Hepatocyte (in vitro differentiated cells): ENCODE data around the gene STAT5B. TPM values are rescaled to one million over a fixed set of nuclear protein-coding genes. Genes with fewer than 3 reads are reported as not detected.
"Not testable (repeated sequence)": the region's sequence is repeated elsewhere in the genome, so short reads cannot be mapped to it uniquely, and the experiment has no call there.

ENCODE experiments used
- DNase-seq: peaks from one replicate; pipeline ENCODE4 v3.0.0-alpha.2; 2016; ENCODE audit warnings: low spot score
- H2AFZ ChIP-seq: fragments of 200-600 bp; sonication (generic); 2 replicates; pipeline ENCODE4 v1.6.0; 2016; ENCODE audit warnings: antibody characterized with exemption, mild to moderate bottlenecking
- H3K27ac ChIP-seq: fragments of 200-600 bp; sonication (generic); 2 replicates; pipeline ENCODE4 v1.5.1; 2016; ENCODE audit warnings: mild to moderate bottlenecking
- H3K27me3 ChIP-seq: fragments of 200-600 bp; sonication (generic); 2 replicates; pipeline ENCODE4 v1.6.1; 2016
- H3K36me3 ChIP-seq: fragments of 200-600 bp; sonication (generic); replicated peaks from 2 replicates; pipeline ENCODE4 v1.5.1; 2016; ENCODE audit warnings: low read depth; ENCODE audit not compliant: insufficient read depth
- H3K4me1 ChIP-seq: fragments of 200-600 bp; sonication (generic); 2 replicates; pipeline ENCODE4 v1.5.1; 2016; ENCODE audit warnings: mild to moderate bottlenecking, moderate library complexity; ENCODE audit not compliant: insufficient read depth
- H3K4me2 ChIP-seq: fragments of 200-600 bp; sonication (generic); 2 replicates; pipeline ENCODE4 v1.6.0; 2016
- H3K4me3 ChIP-seq: fragments of 200-600 bp; sonication (generic); 2 replicates; pipeline ENCODE4 v1.5.1; 2016; ENCODE audit warnings: mild to moderate bottlenecking
- H3K79me2 ChIP-seq: fragments of 200-600 bp; sonication (generic); 2 replicates; pipeline ENCODE4 v1.6.0; 2017; ENCODE audit warnings: mild to moderate bottlenecking
- H3K9me2 ChIP-seq: fragments of 200-600 bp; sonication (generic); replicated peaks from 2 replicates; pipeline ENCODE4 v1.6.0; 2017; ENCODE audit warnings: mild to moderate bottlenecking; ENCODE audit not compliant: insufficient read depth
- H3K9me3 ChIP-seq: fragments of 200-600 bp; sonication (generic); 2 replicates; pipeline ENCODE4 v1.5.1; 2016; ENCODE audit warnings: low read depth, mild to moderate bottlenecking
- H4K20me1 ChIP-seq: fragments of 200-600 bp; sonication (generic); 2 replicates; pipeline ENCODE4 v1.6.0; 2016; ENCODE audit warnings: mild to moderate bottlenecking; ENCODE audit not compliant: insufficient read depth, poor library complexity, severe bottlenecking
- CTCF ChIP-seq: fragments of 200-600 bp; sonication (generic); IDR thresholded peaks from 2 replicates; pipeline ENCODE4 v1.5.1; 2016; ENCODE audit warnings: antibody characterized with exemption, mild to moderate bottlenecking; ENCODE audit not compliant: poor library complexity
- EZH2 ChIP-seq: fragments of 200-600 bp; sonication (generic); IDR thresholded peaks from 2 replicates; pipeline ENCODE4 v1.6.1; 2016; ENCODE audit warnings: antibody characterized with exemption, mild to moderate bottlenecking, borderline replicate concordance
- EZH2phosphoT487 ChIP-seq: fragments of 200-600 bp; sonication (generic); IDR thresholded peaks from one replicate; pipeline ENCODE4 v1.6.1; 2018; ENCODE audit warnings: antibody characterized with exemption, mild to moderate bottlenecking, low read depth, moderate library complexity; ENCODE audit not compliant: unreplicated experiment, severe bottlenecking
- WGBS: methylation state at CpG from one replicate; pipeline ENCODE4 v1.1.6; 2016; ENCODE audit warnings: low lambda C conversion rate; ENCODE audit errors: missing lambda C conversion rate; 5-methylcytosine and 5-hydroxymethylcytosine counted together
- polyA plus RNA-seq: library from polyadenylated mRNA; unstranded; fragments of >200 nt; fragmentation: Nextera tagmentation; extraction: Ambion mirVana; gene quantifications from 2 replicates; pipeline ENCODE4 v1.2.1, GENCODE V29; 2016
- total RNA-seq: library from RNA; depleted of rRNA; stranded (reverse); fragments of >200 nt; gene quantifications from 2 replicates; pipeline ENCODE4 v1.2.3, GENCODE V29; 2014

STAT5B gene
- total and polyA plus RNA-seq, 2 experiments from 2014 or later: 25.7 to 26.0 TPM

- 97% methylated on average over 6 of the region's 6 CpGs for WGBS
These were observed 66.1 kb downstream of the STAT5B start for GRCh38 chr17:42210046-42210445.

DNA sequence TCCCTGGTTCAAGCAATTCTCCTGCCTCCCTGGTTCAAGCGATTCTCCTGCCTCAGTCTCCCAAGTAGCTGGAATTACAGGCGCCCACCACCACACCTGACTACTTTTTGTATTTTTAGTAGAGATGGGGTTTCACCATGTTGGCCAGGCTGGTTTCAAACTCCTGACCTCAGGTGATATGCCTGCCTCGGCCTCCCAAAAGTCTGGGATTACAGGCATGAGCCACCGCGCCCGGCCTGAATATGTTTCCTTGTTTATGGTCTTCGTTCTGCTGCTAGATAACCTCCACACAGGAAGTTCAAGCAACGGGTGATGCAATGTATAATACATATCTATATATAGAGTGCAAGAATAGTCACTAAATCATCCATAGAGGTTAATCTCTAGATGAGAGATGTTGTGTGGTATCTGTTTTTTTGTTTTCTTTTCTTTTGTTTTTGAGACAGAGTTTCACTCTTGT, 70.0 kb downstream of the STAT5B start:
- H3K36me3 ChIP-seq, H3K27ac ChIP-seq, H3K79me2 ChIP-seq, H2AFZ ChIP-seq, H4K20me1 ChIP-seq, H3K4me1 ChIP-seq, H3K9me3 ChIP-seq, H3K4me3 ChIP-seq, DNase-seq, H3K9me2 ChIP-seq, H3K27me3 ChIP-seq, H3K4me2 ChIP-seq: not testable (repeated sequence)
- WGBS: 95% methylated on average over 8 of the region's 8 CpGs

More at GRCh38 chr17:42210046-42210445, 66.1 kb downstream of the STAT5B start:
- no peaks in the 10 kb centered on the region for H3K9me3 ChIP-seq
- no peaks in the 10 kb centered on the region for H3K36me3 ChIP-seq
- no peaks in the 10 kb centered on the region for H4K20me1 ChIP-seq
- H3K79me2 ChIP-seq: no peaks in the 10 kb centered on the region
- no peaks in the 10 kb centered on the region for H3K9me2 ChIP-seq
- no peaks in the 10 kb centered on the region for H3K4me1 ChIP-seq
- H3K27ac ChIP-seq: no peak overlapping the region
- no peaks in the 10 kb centered on the region for H3K27me3 ChIP-seq
- TF ChIP-seq EZH2phosphoT487 (no peak), CTCF (no peak), EZH2 (no peak)
- DNase-seq: no peak
- H3K4me2 ChIP-seq: no peak overlapping the region
- H2AFZ ChIP-seq: no peak overlapping the region
- no peak overlapping the region for H3K4me3 ChIP-seq

DNA sequence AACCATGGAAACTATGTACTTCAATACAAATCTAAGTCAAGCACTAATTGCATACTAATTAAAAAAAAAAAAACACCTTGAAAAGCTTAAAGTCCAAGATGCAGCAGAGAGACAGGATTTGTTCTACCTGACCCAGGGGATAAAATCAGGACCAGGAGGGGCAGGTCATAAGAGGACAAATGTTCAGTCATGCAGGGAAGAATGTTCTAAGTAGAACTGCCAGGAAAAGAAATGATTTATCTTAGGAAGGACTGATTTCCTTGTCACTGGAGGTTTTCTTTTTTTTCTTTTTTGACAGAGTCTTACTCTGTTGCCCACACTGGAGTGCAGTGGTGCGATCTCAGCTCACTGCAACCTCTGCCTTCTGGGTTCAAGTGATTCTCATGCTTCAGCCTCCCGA, 72.8 kb downstream of the STAT5B start:
- no peaks in the 10 kb centered on the region for H3K79me2 ChIP-seq
- no peaks in the 10 kb centered on the region for H4K20me1 ChIP-seq
- H3K4me2 ChIP-seq: no peak overlapping the region
- no peak overlapping the region for H3K27ac ChIP-seq
- no peaks in the 10 kb centered on the region for H3K9me3 ChIP-seq
- H3K27me3 ChIP-seq: no peaks in the 10 kb centered on the region
- no peak overlapping the region for H2AFZ ChIP-seq
- WGBS: 92% methylated on average over 2 of the region's 2 CpGs
- no peaks in the 10 kb centered on the region for H3K4me1 ChIP-seq
- no peaks in the 10 kb centered on the region for H3K36me3 ChIP-seq
- no peak overlapping the region for H3K4me3 ChIP-seq
- no peak for DNase-seq
- no peak for TF ChIP-seq CTCF
- no peaks in the 10 kb centered on the region for H3K9me2 ChIP-seq

DNA sequence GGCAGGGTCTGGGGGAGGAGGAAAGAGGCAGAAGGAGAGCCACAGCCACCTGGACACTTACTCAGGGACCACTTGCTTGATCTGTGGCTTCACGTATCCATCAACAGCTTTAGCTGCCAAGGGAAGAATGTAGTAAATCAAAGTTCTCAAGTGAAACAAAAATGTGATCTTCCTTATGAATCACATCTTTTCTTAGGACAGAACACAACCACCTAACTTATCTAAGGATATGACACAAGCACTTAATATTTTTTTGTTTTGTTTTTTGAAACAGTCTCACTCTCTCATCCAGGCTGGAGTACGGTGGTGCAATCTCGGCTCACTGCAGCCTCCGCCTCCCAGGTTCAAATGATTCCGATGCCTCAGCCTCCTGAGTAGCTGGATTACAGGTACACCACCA, 73.5 kb downstream of the STAT5B start:
- Histone ChIP-seq H3K27ac (no peak overlapping the region), H3K36me3 (no peaks in the 10 kb centered on the region), H4K20me1 (no peaks in the 10 kb centered on the region), H3K4me3 (no peak overlapping the region), H3K9me2 (no peaks in the 10 kb centered on the region), H3K4me1 (no peaks in the 10 kb centered on the region), H3K9me3 (no peaks in the 10 kb centered on the region), H2AFZ (no peak overlapping the region), H3K4me2 (no peak overlapping the region), H3K79me2 (no peaks in the 10 kb centered on the region), H3K27me3 (no peaks in the 10 kb centered on the region)
- 95% methylated on average over 5 of the region's 5 CpGs for WGBS
- no peak for TF ChIP-seq EZH2
- TF ChIP-seq CTCF: no peak
- TF ChIP-seq EZH2phosphoT487: no peak
- no peak for DNase-seq
